ENCODE results near the gene NLGN3.

- TF ChIP-seq POLR2AphosphoS5 (IDR thresholded peaks at IDR 0.05) (peak; percentile 54), CTCF (IDR thresholded peaks at IDR 0.05; ENCODE audit: poor library complexity, severe bottlenecking) (no peak)
Measured at GRCh38 chrX:71118032-71118984, 26.3 kb upstream of the NLGN3 start, which contains the start of gene MED12.

All from neural cell (in vitro differentiated cells).